Activated T-helper 1 cell treated with anti-CD3 and anti-CD28 coated beads, Interleukin-2, amount 50 U/mL, for 16 hours (primary cell): ENCODE measurements around the gene NPSR1.
"Not testable (repeated sequence)": the region's sequence is repeated elsewhere in the genome, so short reads cannot be mapped to it uniquely, and the experiment has no call there.

Source experiments
- DNase-seq, 2 donors: peaks; one replicate each; pipeline ENCODE4 v3.0.0-alpha.2; 2020; ENCODE audit warnings: low read depth in 1 of 2, low spot score in 1 of 2

The NPSR1 gene

GRCh38 chr7:34867341-34867740 is 209.3 kb downstream of the NPSR1 start:
- DNase-seq = not testable (repeated sequence)

GRCh38 chr7:34868602-34869001 is 210.6 kb downstream of the NPSR1 start:
- DNase-seq = not testable (repeated sequence)

- no peak for DNase-seq
Observed at GRCh38 chr7:34869057-34869456, 211.0 kb downstream of the NPSR1 start.

GRCh38 chr7:34870041-34870440 is 212.0 kb downstream of the NPSR1 start:
- not testable (repeated sequence) for DNase-seq

GRCh38 chr7:34874329-34874728 is 216.3 kb downstream of the NPSR1 start:
- not testable (repeated sequence) for DNase-seq

GRCh38 chr7:34875481-34875880 is 217.5 kb downstream of the NPSR1 start:
- no peak for DNase-seq

- DNase-seq = not testable (repeated sequence)
Observed at GRCh38 chr7:34878944-34879735, 221.1 kb downstream of the NPSR1 start.

- DNase-seq = no peak
Observed at GRCh38 chr7:34879871-34880270, 221.9 kb downstream of the NPSR1 start.

- DNase-seq = not testable (repeated sequence)
Observed at GRCh38 chr7:34883855-34884254, 225.8 kb downstream of the NPSR1 start.

GRCh38 chr7:34886856-34887255 is 228.8 kb downstream of the NPSR1 start:
- DNase-seq = no peak

GRCh38 chr7:34889951-34890350 is 231.9 kb downstream of the NPSR1 start:
- DNase-seq = no peak

GRCh38 chr7:34895202-34895601 is 237.2 kb downstream of the NPSR1 start:
- DNase-seq = no peak
